HS-27A (cell line): ENCODE measurements around the gene FGF13.

Experiments
- DNase-seq: peaks from one replicate; pipeline ENCODE4 v3.0.0-alpha.2; 2012; ENCODE audit warnings: low read depth, missing footprints

Gene FGF13

DNA sequence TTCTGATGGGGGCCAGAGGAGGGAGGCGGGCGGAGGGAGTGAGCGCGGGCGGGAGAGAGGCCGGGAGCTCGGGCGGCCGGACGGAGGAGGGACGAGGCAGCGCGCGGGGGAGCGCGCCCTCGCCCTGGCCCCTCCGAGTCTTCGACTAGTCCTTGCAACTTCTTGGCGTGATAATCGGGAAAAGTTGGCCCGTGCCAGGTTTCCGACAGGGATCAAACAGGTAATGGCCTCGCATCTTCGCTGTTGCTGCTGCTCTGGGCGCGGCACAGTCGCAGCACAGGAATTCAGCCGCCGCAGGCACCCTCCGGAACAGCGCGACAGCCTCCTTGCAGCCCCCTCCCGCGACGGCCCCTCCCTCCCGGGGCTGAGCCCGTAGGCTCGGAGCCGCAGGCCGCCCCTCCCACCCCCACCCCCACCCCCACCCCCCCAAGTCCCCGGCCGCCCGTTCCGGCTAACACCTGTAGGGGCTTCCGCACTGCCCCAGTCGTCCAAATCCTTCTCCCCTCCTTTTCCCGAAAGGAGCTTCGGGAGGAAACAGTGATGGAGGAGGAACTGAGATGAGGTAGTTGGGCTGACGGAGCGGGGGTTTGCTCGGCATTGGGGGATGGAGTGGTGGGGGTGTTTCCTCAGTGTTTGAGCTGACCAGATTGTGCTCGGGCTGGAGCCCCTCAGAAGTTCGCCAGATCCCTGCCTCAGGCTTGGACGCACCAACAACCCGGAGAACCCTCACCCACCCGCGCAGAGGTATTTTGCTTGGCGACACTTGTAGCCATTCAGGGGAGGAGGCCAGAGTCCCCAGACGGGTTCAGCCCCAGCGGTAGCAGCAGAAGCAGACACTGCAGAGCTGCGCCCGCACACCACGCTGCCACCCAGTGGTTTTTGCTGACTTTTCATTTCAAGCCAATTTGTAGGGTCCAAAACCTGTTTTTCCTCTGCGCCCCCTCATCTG, at the start of gene FGF13:
Gene FGF13 (minus strand): TSS at position 319 of the 949 bp plus-strand sequence. CDS start 714 bp downstream, outside the sequence.
- no peak for DNase-seq

GRCh38 chrX:138759217-138759943, 47.9 kb upstream of the FGF13 start:
- no peak for DNase-seq

DNA sequence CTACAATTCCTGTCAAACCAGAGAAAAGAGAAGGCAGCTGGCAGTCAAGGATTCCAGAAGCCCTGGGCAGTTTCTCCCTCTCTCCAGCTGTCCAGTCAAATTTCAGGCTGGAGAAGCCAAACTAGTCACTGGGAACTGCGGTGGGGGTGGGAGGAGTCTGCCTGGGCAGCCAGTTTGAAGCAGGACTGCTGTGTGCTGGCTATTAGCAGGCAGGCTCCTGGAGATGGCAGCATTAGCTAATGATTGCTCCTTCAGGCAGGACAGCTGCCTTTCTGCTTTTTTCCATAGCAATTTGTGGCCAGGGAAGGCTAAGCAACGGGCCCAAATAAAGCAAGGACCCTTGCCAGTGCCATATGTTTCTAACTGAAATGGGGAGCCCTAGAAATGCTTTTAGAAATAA, 44.7 kb upstream of the FGF13 start:
- DNase-seq, result no peak

GRCh38 chrX:138754861-138755260, 43.3 kb upstream of the FGF13 start:
- no peak for DNase-seq

- DNase-seq, result no peak
These were observed 37.0 kb upstream of the FGF13 start for GRCh38 chrX:138748480-138748879.

GRCh38 chrX:138745196-138745595, 33.7 kb upstream of the FGF13 start:
- no peak for DNase-seq

GRCh38 chrX:138742217-138742616, 30.7 kb upstream of the FGF13 start:
- DNase-seq, result no peak

- no peak for DNase-seq
These were observed 28.8 kb upstream of the FGF13 start for GRCh38 chrX:138740341-138740740.

GRCh38 chrX:138723301-138723700, 11.8 kb upstream of the FGF13 start:
- DNase-seq, result no peak

DNA sequence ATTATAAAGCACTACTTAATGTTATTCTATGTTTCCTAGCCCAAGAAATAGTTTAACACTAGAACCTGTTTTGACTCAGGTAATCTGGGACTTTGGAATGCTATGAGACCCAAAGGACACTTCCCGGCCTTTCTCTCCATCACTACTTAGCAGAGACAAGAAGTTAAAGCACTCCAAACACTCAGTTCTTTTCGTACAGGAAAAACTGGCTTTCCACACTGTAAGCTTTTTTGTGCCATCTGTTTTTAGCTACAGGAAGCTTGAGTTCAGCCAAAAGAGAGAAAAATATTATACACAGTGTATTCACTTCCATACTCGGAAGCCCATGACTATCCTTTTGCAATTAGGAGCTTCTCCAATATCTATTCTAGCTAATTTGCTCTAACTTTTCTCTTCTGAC, 7.9 kb upstream of the FGF13 start:
- DNase-seq, result no peak

- DNase-seq, result no peak
These were observed 7.4 kb upstream of the FGF13 start for GRCh38 chrX:138718941-138719340.

GRCh38 chrX:138710866-138711341, 613 bp downstream of the FGF13 start:
- no peak for DNase-seq

- DNase-seq, result no peak
These were observed 1.4 kb downstream of the FGF13 start for GRCh38 chrX:138709886-138710791.

DNA sequence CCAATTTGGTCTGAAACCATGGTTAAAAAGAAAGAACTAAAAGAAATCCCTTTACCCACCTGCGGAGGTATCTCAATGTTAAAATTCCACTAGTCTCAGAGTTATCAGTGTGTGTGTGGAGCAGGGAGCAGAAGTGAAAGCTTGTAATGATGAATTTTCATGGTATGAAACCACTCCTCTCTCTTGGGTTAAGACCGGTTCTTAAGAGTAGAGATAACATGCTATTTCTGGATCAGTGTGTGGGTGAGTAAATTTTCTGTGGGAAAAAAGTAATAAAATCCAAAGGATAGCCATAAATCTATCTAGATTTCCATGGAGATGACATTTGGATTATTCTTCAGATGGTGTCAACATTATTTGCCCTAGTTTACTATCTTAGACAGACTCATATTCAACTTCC, 3.2 kb downstream of the FGF13 start:
- DNase-seq, result no peak

GRCh38 chrX:138704596-138704995, 6.9 kb downstream of the FGF13 start:
- DNase-seq, result no peak

DNA sequence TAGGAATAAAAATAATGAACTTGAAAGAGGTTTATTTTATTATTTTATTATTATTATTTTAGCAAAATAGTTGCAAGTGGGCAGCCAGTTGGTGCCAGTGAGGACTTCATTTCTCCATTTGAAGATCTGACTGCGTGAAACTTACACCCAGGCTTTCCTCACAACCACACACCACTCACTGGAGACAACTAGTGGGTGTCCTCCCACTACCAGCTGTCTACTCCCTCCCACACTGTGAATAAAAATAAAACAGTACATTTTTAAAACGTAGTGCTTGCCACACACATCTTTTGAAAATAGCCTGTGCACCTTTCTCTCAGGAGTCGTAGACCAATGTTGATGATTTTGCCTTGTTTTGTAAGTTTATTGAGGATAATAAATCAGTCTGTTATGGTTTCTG, 7.4 kb downstream of the FGF13 start:
- no peak for DNase-seq

- no peak for DNase-seq
These were observed 18.9 kb downstream of the FGF13 start for GRCh38 chrX:138692591-138692990.

GRCh38 chrX:138691186-138691585, 20.3 kb downstream of the FGF13 start:
- no peak for DNase-seq

- no peak for DNase-seq
These were observed 20.9 kb downstream of the FGF13 start for GRCh38 chrX:138690591-138690990.

DNA sequence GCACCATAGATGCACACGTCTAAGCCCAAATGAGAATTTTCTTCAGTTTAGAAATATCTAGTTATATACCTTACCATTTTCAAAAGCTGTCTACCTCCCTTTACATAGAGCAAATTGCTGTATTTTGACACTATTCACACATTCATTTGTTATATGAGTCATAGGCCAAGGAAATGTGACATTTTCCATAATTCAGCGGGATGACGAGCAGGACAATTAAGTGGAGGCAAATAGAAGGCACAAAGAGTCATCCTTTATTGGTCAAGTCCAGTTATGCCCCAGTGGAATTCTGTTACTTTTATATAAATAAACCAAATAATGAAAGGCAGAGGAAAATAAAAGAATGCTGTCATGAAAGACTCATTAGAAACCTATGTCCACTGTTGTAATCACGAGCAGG, 27.9 kb downstream of the FGF13 start:
- no peak for DNase-seq

GRCh38 chrX:138669693-138670092, 41.8 kb downstream of the FGF13 start:
- no peak for DNase-seq

DNA sequence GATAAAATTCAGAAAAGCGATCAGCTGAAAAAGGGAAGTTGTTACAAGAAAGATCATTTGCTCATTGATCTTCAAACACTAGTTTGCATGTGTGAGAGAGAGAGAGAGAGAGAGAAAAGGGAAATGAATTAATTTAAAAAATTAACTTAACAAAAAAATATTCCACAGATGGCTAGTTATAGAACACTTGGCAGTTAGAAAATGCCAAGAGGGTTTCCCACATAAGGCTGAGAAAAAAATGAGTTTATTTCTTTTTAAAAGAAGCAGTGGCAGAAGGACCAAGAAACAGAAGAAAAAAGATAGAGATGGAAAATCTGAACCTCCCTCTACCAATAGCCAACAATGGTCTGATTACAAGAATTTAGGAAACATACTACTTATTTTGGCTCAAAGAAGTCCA, 47.1 kb downstream of the FGF13 start:
- DNase-seq, result no peak
